HUDEP-2 (cell line): ENCODE measurements around the gene CCDC184.
"Not testable (repeated sequence)": the region's sequence is repeated elsewhere in the genome, so short reads cannot be mapped to it uniquely, and the experiment has no call there.

ENCODE experiments used
- DNase-seq, 76 experiments: peaks; one replicate each; lab custom pipeline; 2025; ENCODE audit not compliant: unreplicated experiment in 76 of 76; lab: John Stamatoyannopoulos, UW

CCDC184 gene

DNA sequence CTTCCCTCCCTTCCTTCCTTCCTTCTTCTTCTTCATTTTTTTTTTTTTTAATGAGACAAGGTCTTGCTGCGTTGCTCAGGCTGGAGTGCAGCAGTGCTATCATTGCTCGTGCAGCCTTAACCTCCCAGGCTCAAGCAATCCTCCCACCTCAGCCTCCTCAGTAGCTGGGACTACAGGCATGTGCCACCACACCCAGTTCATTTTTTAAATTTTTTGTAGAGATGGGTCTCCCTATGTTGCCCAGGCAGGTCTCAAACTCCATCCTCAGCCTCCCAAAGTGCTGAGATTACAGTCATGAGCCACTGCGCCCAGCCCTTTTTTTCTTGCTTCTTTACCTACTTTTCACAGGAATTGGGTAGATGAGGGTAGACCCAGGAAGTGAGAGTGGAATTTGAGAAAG lies 18.1 kb downstream of the CCDC184 start:
- no peak for DNase-seq

DNA sequence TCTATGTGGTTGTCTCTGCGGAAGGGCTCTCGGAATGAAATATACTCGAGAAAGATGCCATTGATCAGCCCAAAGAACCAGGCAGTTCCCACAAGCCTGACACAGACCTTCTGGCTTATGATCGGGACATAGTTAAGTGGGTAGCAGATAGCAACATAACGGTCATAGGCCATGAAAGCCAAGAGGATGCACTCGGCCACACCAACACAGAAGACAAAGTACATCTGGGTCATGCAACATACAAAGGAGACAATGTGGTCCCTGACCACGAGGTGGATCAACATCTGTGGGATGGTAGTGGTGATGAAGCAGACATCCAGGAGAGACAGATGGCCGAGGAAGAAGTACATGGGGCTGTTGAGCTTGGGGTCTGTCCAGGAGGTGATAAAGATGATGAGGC lies 19.3 kb downstream of the CCDC184 start:
- no peak for DNase-seq

GRCh38 chr12:48203192-48203591 lies 19.7 kb downstream of the CCDC184 start, which contains the start of gene OR10AD1:
OR10AD1 (minus strand) TSS chr12:48203292; CDS start chr12:48203292, 0 bp downstream.
- DNase-seq = no peak

DNA sequence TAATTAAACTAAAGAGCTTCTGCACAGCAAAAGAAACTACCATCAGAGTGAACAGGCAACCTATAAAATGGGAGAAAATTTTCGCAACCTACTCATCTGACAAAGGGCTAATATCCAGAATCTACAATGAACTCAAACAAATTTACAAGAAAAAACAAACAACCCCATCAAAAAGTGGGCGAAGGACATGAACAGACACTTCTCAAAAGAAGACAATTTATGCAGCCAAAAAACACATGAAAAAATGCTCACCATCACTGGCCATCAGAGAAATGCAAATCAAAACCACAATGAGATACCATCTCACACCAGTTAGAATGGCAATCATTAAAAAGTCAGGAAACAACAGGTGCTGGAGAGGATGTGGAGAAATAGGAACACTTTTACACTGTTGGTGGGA lies 26.1 kb downstream of the CCDC184 start:
- not testable (repeated sequence) for DNase-seq

DNA sequence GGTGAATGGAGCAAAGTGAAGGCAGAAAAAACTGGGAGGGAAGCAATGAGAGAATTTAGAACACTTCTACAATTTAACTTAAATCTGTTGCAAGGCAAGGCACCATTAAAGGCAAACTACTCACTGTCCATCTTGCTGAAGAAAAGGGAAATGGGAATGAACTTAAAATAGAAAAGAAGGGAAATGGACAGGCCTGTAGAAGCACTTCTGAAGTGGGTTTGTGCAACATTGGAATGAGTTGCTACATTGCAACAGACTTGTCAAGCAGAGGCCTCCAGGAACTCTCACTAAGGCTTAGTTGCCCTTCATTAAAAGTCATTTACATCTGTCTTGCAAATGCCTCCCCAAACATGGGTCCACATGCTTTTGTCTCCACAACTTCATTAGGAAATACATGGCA lies 33.3 kb downstream of the CCDC184 start:
- no peak for DNase-seq

DNA sequence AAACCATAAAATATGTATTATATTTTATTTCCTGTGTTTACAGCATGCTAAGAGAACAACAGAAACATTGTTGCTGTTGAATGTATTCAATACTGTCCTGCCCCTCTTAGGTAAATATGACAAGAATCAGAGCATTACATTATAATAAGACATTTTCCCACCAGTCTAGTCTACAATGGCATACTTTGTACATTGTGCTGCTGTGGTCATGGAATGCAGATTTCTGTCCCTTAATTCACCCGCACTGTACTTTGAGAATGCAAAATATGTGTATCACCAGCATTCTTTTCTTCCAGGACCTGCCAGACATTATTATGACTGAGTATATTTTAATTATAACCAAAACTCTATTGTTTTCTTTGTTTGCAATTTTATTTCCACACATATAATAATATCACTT lies 36.2 kb downstream of the CCDC184 start:
- no peak for DNase-seq

GRCh38 chr12:48220701-48221100 lies 37.3 kb downstream of the CCDC184 start:
- DNase-seq = no peak

GRCh38 chr12:48221645-48222044 lies 38.2 kb downstream of the CCDC184 start:
- no peak for DNase-seq

DNA sequence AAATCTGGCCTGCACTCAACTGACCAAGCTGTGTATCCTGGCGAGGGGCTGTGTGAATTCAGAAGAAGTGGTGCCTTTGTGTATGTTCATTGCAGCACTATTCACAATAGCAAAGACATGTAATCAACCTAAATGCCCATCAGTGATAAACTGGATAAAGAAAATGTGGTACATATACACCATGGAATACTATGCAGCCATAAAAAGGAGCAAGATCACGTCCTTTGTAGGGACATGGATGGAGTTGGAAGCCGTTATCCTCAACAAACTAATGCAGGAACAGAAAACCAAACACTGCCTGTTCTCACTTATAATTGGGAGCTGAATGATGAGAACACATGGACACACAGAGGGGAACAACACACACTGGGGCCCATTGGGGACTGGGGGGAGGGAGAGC lies 41.1 kb downstream of the CCDC184 start:
- DNase-seq = not testable (repeated sequence)

DNA sequence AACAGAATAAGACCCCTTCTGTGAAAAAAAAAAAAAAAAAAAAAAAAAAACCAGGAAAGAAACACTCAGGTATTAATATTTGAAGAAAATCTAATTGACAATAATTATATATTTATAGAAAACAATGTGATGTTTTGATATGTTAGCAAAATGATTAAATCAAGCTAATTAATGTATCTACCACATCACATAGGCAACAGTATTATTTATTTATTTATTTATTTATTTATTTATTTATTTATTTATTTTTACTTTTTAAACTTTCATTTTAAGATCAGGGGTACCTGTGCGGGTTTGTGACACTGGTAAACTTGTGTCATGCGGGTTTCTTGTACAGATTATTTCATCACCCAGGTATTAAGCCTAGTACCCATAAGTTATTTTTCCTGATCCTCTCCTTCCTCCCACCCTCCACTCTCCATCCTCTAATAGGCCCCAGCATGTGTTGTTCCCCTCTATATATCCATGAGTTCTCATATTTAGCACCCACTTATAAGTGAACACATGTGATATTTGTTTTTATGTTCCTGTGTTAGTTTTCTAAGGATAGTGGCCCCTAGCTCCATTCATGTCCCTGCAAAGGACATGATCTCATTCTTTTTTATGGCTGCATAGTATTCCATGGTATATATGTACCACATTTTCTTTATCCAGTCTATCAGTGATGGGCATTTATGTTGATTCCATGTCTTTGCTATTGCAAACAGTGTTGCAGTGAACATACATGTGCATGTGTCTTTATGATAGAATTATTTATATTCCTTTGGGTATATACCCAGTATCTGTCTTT lies 47.9 kb downstream of the CCDC184 start:
- DNase-seq = not testable (repeated sequence)
